ENCODE results near the gene NFE2. TPM values are rescaled to one million over a fixed set of nuclear protein-coding genes. Genes with fewer than 3 reads are reported as not detected.

The NFE2 gene
- total RNA-seq, 1 donor from 2014 or later = not detected

- H3K36me3 ChIP-seq = peaks cover 0 to 7% of the 10 kb centered on the region in 2 donors
- no peaks in the 10 kb centered on the region for H3K27me3 ChIP-seq
- DNase-seq (ENCODE audit: extremely low spot score in 2 of 2) = no peak
- TF ChIP-seq POLR2AphosphoS5 (IDR thresholded peaks at IDR 0.05; ENCODE audit: insufficient read depth in 1 of 2, low read depth in 1 of 2) = no peak
- TF ChIP-seq POLR2A (IDR thresholded peaks at IDR 0.05) = no peak
- TF ChIP-seq CTCF (IDR thresholded peaks at IDR 0.05) = no peak
- no peaks in the 10 kb centered on the region for H3K9me3 ChIP-seq
- H3K27ac ChIP-seq = no peak overlapping the region
- peaks cover 26% of the 10 kb centered on the region for H3K4me1 ChIP-seq
- H3K4me3 ChIP-seq = no peak overlapping the region
- intact Hi-C loops (cut with DNase I) = no loop called here
Observed at GRCh38 chr12:54276368-54276767, 24.4 kb downstream of the NFE2 start.

GRCh38 chr12:54273981-54274380, 26.8 kb downstream of the NFE2 start:
- intact Hi-C loops (cut with DNase I) = no loop called here
- H3K4me1 ChIP-seq = peaks cover 22% of the 10 kb centered on the region

GRCh38 chr12:54272214-54272613, 28.6 kb downstream of the NFE2 start:
- H3K27me3 ChIP-seq = no peaks in the 10 kb centered on the region

More at GRCh38 chr12:54273981-54274380, 26.8 kb downstream of the NFE2 start:
- Histone ChIP-seq H3K27ac (no peak overlapping the region), H3K4me3 (no peak overlapping the region), H3K27me3 (no peaks in the 10 kb centered on the region), H3K36me3 (peaks cover 0 to 7% of the 10 kb centered on the region in 2 donors), H3K9me3 (no peaks in the 10 kb centered on the region)
- TF ChIP-seq POLR2A (IDR thresholded peaks at IDR 0.05) (no peak), POLR2AphosphoS5 (IDR thresholded peaks at IDR 0.05; ENCODE audit: insufficient read depth in 1 of 2, low read depth in 1 of 2) (no peak), CTCF (IDR thresholded peaks at IDR 0.05) (no peak)
- DNase-seq (ENCODE audit: extremely low spot score in 2 of 2) = no peak

GRCh38 chr12:54270345-54270744, 30.5 kb downstream of the NFE2 start:
- H3K36me3 ChIP-seq = peaks cover 0 to 7% of the 10 kb centered on the region in 2 donors
- H3K27ac ChIP-seq = no peak overlapping the region
- no peak overlapping the region for H3K4me3 ChIP-seq
- H3K9me3 ChIP-seq = no peaks in the 10 kb centered on the region
- TF ChIP-seq POLR2AphosphoS5 (IDR thresholded peaks at IDR 0.05; ENCODE audit: insufficient read depth in 1 of 2, low read depth in 1 of 2) (no peak), POLR2A (IDR thresholded peaks at IDR 0.05) (no peak), CTCF (IDR thresholded peaks at IDR 0.05) (no peak)
- no peak for DNase-seq (ENCODE audit: extremely low spot score in 2 of 2)
- no peaks in the 10 kb centered on the region for H3K27me3 ChIP-seq
- intact Hi-C loops (cut with DNase I) = no loop called here
- no peaks in the 10 kb centered on the region for H3K4me1 ChIP-seq

More at GRCh38 chr12:54272214-54272613, 28.6 kb downstream of the NFE2 start:
- intact Hi-C loops (cut with DNase I) = no loop called here
- H3K4me3 ChIP-seq = no peak overlapping the region
- TF ChIP-seq CTCF (IDR thresholded peaks at IDR 0.05) (no peak), POLR2AphosphoS5 (IDR thresholded peaks at IDR 0.05; ENCODE audit: insufficient read depth in 1 of 2, low read depth in 1 of 2) (no peak), POLR2A (IDR thresholded peaks at IDR 0.05) (no peak)
- no peak for DNase-seq (ENCODE audit: extremely low spot score in 2 of 2)
- peaks cover 0 to 7% of the 10 kb centered on the region in 2 donors for H3K36me3 ChIP-seq
- no peaks in the 10 kb centered on the region for H3K9me3 ChIP-seq
- no peak overlapping the region for H3K27ac ChIP-seq
- H3K4me1 ChIP-seq = peaks cover 4% of the 10 kb centered on the region

- Histone ChIP-seq H3K4me1 (peaks cover 9% of the 10 kb centered on the region), H3K36me3 (no peaks in the 10 kb centered on the region)
Observed at GRCh38 chr12:54266852-54267251, 34.0 kb downstream of the NFE2 start.

More at GRCh38 chr12:54266852-54267251, 34.0 kb downstream of the NFE2 start:
- no peak for TF ChIP-seq POLR2A (IDR thresholded peaks at IDR 0.05)
- TF ChIP-seq POLR2AphosphoS5 (IDR thresholded peaks at IDR 0.05; ENCODE audit: insufficient read depth in 1 of 2, low read depth in 1 of 2) = no peak
- no peak for TF ChIP-seq CTCF (IDR thresholded peaks at IDR 0.05)
- Histone ChIP-seq H3K27ac (no peak overlapping the region), H3K4me3 (no peak overlapping the region), H3K9me3 (no peaks in the 10 kb centered on the region), H3K27me3 (no peaks in the 10 kb centered on the region)
- intact Hi-C loops (cut with DNase I) = no loop called here
- DNase-seq (ENCODE audit: extremely low spot score in 2 of 2) = no peak
